Left ventricle myocardium superior (tissue), 1 donor: ENCODE data around the gene HPSE2. TPM values are rescaled to one million over a fixed set of nuclear protein-coding genes. Genes with fewer than 3 reads are reported as not detected.

Experiments used
- ATAC-seq: fragments of 200-7000 bp; cut with Tn5 transposase; one replicate; pipeline ENCODE4 v1.9.1; 2020; ENCODE audit warnings: mild to moderate bottlenecking, moderate library complexity
- DNase-seq: peaks from one replicate; pipeline ENCODE4 v3.0.0-alpha.2; 2020
- intact Hi-C: fragments of 100-400 bp; cut with micrococcal nuclease; formaldehyde crosslinking; loops from one replicate; pipeline ENCODE4 v1.11.0; 2022
- total RNA-seq: library from RNA; stranded (reverse); fragmentation: NEBNext Ultra II Directional; extraction: Animal tissue kit (Norgen Biotek cat#: 25700); gene quantifications from one replicate; pipeline ENCODE4 v1.2.1, GENCODE V29; 2021
- donor health status: DM: no; HTN: yes; CAD: no; lungs with severe emphysema.

HPSE2 gene
- total RNA-seq, 1 donor from 2014 or later, result not detected

- DNase-seq (no peak), ATAC-seq (peak; percentile 36)
Observed at GRCh38 chr10:98611436-98611835, 624.2 kb downstream of the HPSE2 start.

GRCh38 chr10:98610836-98611235 lies 624.8 kb downstream of the HPSE2 start:
- peak; percentile 44 for DNase-seq
- peak; percentile 53 for ATAC-seq
- intact Hi-C loops, result no loop called here

More at GRCh38 chr10:98611436-98611835, 624.2 kb downstream of the HPSE2 start:
- intact Hi-C loops, result no loop called here

- intact Hi-C loops, result no loop called here
- DNase-seq (no peak), ATAC-seq (no peak)
Observed at GRCh38 chr10:98610301-98610700, 625.4 kb downstream of the HPSE2 start.

- intact Hi-C loops, result no loop called here
- no peak for ATAC-seq
Observed at GRCh38 chr10:98609265-98609664, 626.4 kb downstream of the HPSE2 start.

GRCh38 chr10:98608411-98608810 lies 627.2 kb downstream of the HPSE2 start:
- intact Hi-C loops, result no loop called here

More at GRCh38 chr10:98609265-98609664, 626.4 kb downstream of the HPSE2 start:
- DNase-seq, result no peak

GRCh38 chr10:98602224-98602623 lies 633.4 kb downstream of the HPSE2 start:
- intact Hi-C loops, result no loop called here
- ATAC-seq (no peak), DNase-seq (no peak)

More at GRCh38 chr10:98608411-98608810, 627.2 kb downstream of the HPSE2 start:
- ATAC-seq (peak; percentile 73), DNase-seq (peak; percentile 53)

- intact Hi-C loops, result no loop called here
- ATAC-seq (no peak), DNase-seq (no peak)
Observed at GRCh38 chr10:98599032-98599610, 636.5 kb downstream of the HPSE2 start.

- intact Hi-C loops, result no loop called here
- ATAC-seq (no peak), DNase-seq (no peak)
Observed at GRCh38 chr10:98596404-98596803, 639.2 kb downstream of the HPSE2 start.

GRCh38 chr10:98589691-98590090 lies 646.0 kb downstream of the HPSE2 start:
- no peak for ATAC-seq
- no peak for DNase-seq
- intact Hi-C loops, result no loop called here

GRCh38 chr10:98589007-98589406 lies 646.6 kb downstream of the HPSE2 start:
- intact Hi-C loops, result no loop called here
- ATAC-seq (no peak), DNase-seq (no peak)

- no peak for ATAC-seq
Observed at GRCh38 chr10:98587156-98587837, 648.4 kb downstream of the HPSE2 start.

GRCh38 chr10:98586096-98586495 lies 649.6 kb downstream of the HPSE2 start:
- intact Hi-C loops, result no loop called here
- DNase-seq, result no peak
- ATAC-seq, result no peak

More at GRCh38 chr10:98587156-98587837, 648.4 kb downstream of the HPSE2 start:
- intact Hi-C loops, result no loop called here
- DNase-seq, result no peak

- no peak for DNase-seq
- no peak for ATAC-seq
- intact Hi-C loops, result no loop called here
Observed at GRCh38 chr10:98582363-98582762, 653.3 kb downstream of the HPSE2 start.

- DNase-seq, result no peak
- ATAC-seq, result no peak
- intact Hi-C loops, result no loop called here
Observed at GRCh38 chr10:98577578-98577977, 658.1 kb downstream of the HPSE2 start.

- no peak for DNase-seq
- no peak for ATAC-seq
- intact Hi-C loops, result no loop called here
Observed at GRCh38 chr10:98577168-98577567, 658.5 kb downstream of the HPSE2 start.

GRCh38 chr10:98576096-98576495 lies 659.6 kb downstream of the HPSE2 start:
- intact Hi-C loops, result no loop called here
- DNase-seq, result no peak
- ATAC-seq, result no peak

GRCh38 chr10:98572594-98572993 lies 663.1 kb downstream of the HPSE2 start:
- intact Hi-C loops, result no loop called here
- DNase-seq (no peak), ATAC-seq (no peak)

GRCh38 chr10:98570834-98571233 lies 664.8 kb downstream of the HPSE2 start:
- no peak for ATAC-seq
- no peak for DNase-seq
- intact Hi-C loops, result no loop called here

GRCh38 chr10:98569853-98570252 lies 665.8 kb downstream of the HPSE2 start:
- DNase-seq, result no peak
- intact Hi-C loops, result no loop called here
- ATAC-seq, result no peak

- ATAC-seq, result no peak
- intact Hi-C loops, result no loop called here
- no peak for DNase-seq
Observed at GRCh38 chr10:98568551-98568950, 667.1 kb downstream of the HPSE2 start.
